ENCODE data around the gene TRIM32.
"Not testable (repeated sequence)": the region's sequence is repeated elsewhere in the genome, so short reads cannot be mapped to it uniquely, and the experiment has no call there.

The TRIM32 gene

GRCh38 chr9:116683535-116683934 is 3.6 kb upstream of the TRIM32 start:
- Histone ChIP-seq H3K9ac (ENCODE audit: low read length in 2 of 2) (no peak overlapping the region), H3K4me3 (ENCODE audit: low read length in 2 of 2) (no peak overlapping the region), H3K9me3 (ENCODE audit: control insufficient read depth in 2 of 2, low read length in 2 of 2) (no peaks in the 10 kb centered on the region), H3K36me3 (ENCODE audit: control insufficient read depth in 2 of 2, insufficient read depth in 2 of 2, low read length in 2 of 2) (no peaks in the 10 kb centered on the region), H3K27ac (ENCODE audit: low read length) (no peak overlapping the region), H3K27me3 (ENCODE audit: control insufficient read depth in 1 of 2, insufficient read depth in 2 of 2, low read length in 2 of 2) (no peaks in the 10 kb centered on the region), H3K4me1 (ENCODE audit: control insufficient read depth, insufficient read depth, low read length) (peaks cover 17% of the 10 kb centered on the region)

- H3K4me1 ChIP-seq (ENCODE audit: control insufficient read depth, insufficient read depth, low read length): peaks cover 20% of the 10 kb centered on the region
- no peaks in the 10 kb centered on the region for H3K9me3 ChIP-seq (ENCODE audit: control insufficient read depth in 2 of 2, low read length in 2 of 2)
- no peaks in the 10 kb centered on the region for H3K27me3 ChIP-seq (ENCODE audit: control insufficient read depth in 1 of 2, insufficient read depth in 2 of 2, low read length in 2 of 2)
- H3K36me3 ChIP-seq (ENCODE audit: control insufficient read depth in 2 of 2, insufficient read depth in 2 of 2, low read length in 2 of 2): no peaks in the 10 kb centered on the region
- no peak overlapping the region for H3K9ac ChIP-seq (ENCODE audit: low read length in 2 of 2)
- no peak overlapping the region for H3K27ac ChIP-seq (ENCODE audit: low read length)
- no peak overlapping the region for H3K4me3 ChIP-seq (ENCODE audit: low read length in 2 of 2)
These were observed 1.9 kb upstream of the TRIM32 start for GRCh38 chr9:116685166-116685565.

- H3K27me3 ChIP-seq (ENCODE audit: control insufficient read depth in 1 of 2, insufficient read depth in 2 of 2, low read length in 2 of 2): no peaks in the 10 kb centered on the region
- no peaks in the 10 kb centered on the region for H3K36me3 ChIP-seq (ENCODE audit: control insufficient read depth in 2 of 2, insufficient read depth in 2 of 2, low read length in 2 of 2)
- H3K4me1 ChIP-seq (ENCODE audit: control insufficient read depth, insufficient read depth, low read length): peaks cover 20% of the 10 kb centered on the region
- no peaks in the 10 kb centered on the region for H3K9me3 ChIP-seq (ENCODE audit: control insufficient read depth in 2 of 2, low read length in 2 of 2)
- no peak overlapping the region for H3K27ac ChIP-seq (ENCODE audit: low read length)
- peak overlapping the region; percentile 86 to 87 for H3K4me3 ChIP-seq (ENCODE audit: low read length in 2 of 2)
- H3K9ac ChIP-seq (ENCODE audit: low read length in 2 of 2): peak overlapping the region; percentile 72 to 82
These were observed 970 bp upstream of the TRIM32 start for GRCh38 chr9:116686135-116686534.

GRCh38 chr9:116686693-116687073 is 422 bp upstream of the TRIM32 start:
- no peaks in the 10 kb centered on the region for H3K27me3 ChIP-seq (ENCODE audit: control insufficient read depth in 1 of 2, insufficient read depth in 2 of 2, low read length in 2 of 2)
- no peaks in the 10 kb centered on the region for H3K9me3 ChIP-seq (ENCODE audit: control insufficient read depth in 2 of 2, low read length in 2 of 2)
- peaks cover 20% of the 10 kb centered on the region for H3K4me1 ChIP-seq (ENCODE audit: control insufficient read depth, insufficient read depth, low read length)
- no peak overlapping the region for H3K27ac ChIP-seq (ENCODE audit: low read length)
- H3K9ac ChIP-seq (ENCODE audit: low read length in 2 of 2): peak overlapping the region; percentile 72 to 82
- no peaks in the 10 kb centered on the region for H3K36me3 ChIP-seq (ENCODE audit: control insufficient read depth in 2 of 2, insufficient read depth in 2 of 2, low read length in 2 of 2)
- H3K4me3 ChIP-seq (ENCODE audit: low read length in 2 of 2): peak overlapping the region; percentile 86 to 87

DNA sequence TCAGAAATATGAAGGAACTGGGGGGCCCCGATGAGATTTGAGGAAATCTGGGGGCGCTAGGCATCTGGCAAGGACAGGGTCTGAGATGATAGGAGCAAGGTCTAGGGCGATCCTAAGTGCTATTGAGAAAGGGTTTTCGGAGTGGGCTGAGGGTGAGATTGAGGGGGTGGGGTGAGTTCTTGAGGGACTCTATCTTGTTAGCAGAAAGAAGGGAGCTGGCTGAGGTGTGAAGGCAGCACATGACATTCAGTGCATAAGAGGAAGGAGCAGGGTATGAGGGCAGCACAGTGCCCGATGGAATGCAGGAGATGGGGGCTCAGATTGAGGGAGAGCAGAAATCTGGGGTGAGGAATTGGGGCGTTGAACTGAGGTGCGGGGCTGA is 640 bp downstream of the TRIM32 start:
- H3K4me3 ChIP-seq (ENCODE audit: low read length in 2 of 2): peak overlapping the region; percentile 86 to 87
- H3K4me1 ChIP-seq (ENCODE audit: control insufficient read depth, insufficient read depth, low read length): peaks cover 20% of the 10 kb centered on the region
- peak overlapping the region; percentile 72 to 75 for H3K9ac ChIP-seq (ENCODE audit: low read length in 2 of 2)
- no peaks in the 10 kb centered on the region for H3K9me3 ChIP-seq (ENCODE audit: control insufficient read depth in 2 of 2, low read length in 2 of 2)
- H3K27me3 ChIP-seq (ENCODE audit: control insufficient read depth in 1 of 2, insufficient read depth in 2 of 2, low read length in 2 of 2): no peaks in the 10 kb centered on the region
- H3K36me3 ChIP-seq (ENCODE audit: control insufficient read depth in 2 of 2, insufficient read depth in 2 of 2, low read length in 2 of 2): no peaks in the 10 kb centered on the region
- no peak overlapping the region for H3K27ac ChIP-seq (ENCODE audit: low read length)

- Histone ChIP-seq H3K4me1 (ENCODE audit: control insufficient read depth, insufficient read depth, low read length) (peaks cover 20% of the 10 kb centered on the region), H3K36me3 (ENCODE audit: control insufficient read depth in 2 of 2, insufficient read depth in 2 of 2, low read length in 2 of 2) (no peaks in the 10 kb centered on the region), H3K9ac (ENCODE audit: low read length in 2 of 2) (no peak overlapping the region), H3K4me3 (ENCODE audit: low read length in 2 of 2) (peak overlapping the region in 1 of 2 donors; percentile 87), H3K9me3 (ENCODE audit: control insufficient read depth in 2 of 2, low read length in 2 of 2) (no peaks in the 10 kb centered on the region), H3K27ac (ENCODE audit: low read length) (no peak overlapping the region), H3K27me3 (ENCODE audit: control insufficient read depth in 1 of 2, insufficient read depth in 2 of 2, low read length in 2 of 2) (no peaks in the 10 kb centered on the region)
These were observed 1.8 kb downstream of the TRIM32 start for GRCh38 chr9:116688806-116689485.

DNA sequence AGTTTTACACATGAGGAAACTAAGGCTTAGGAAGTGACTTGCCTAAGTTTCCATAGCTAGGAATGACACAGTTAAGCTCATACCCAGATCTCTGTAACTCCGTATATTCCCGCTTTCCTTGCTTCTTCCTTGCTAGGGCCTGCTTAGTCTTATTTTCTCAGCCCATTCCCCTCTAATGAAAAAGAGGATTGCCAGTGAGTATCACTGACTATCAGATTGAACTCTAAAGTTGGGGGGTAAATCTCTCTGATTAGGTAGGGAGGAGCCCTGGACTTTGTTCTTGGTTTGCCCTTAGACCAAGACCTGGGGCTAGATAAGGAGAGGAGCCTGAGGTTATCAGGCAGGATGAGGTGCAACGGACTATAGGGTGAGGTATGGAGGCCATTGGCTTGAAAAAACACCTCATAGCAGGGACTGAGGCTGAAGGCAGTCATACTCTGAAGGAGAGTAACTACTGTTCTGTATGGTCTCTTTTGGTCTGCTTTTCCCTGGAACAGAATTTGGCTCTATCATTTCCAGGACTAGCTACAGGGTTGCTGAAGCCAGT is 2.5 kb downstream of the TRIM32 start:
- no peak overlapping the region for H3K27ac ChIP-seq (ENCODE audit: low read length)
- peaks cover 20% of the 10 kb centered on the region for H3K4me1 ChIP-seq (ENCODE audit: control insufficient read depth, insufficient read depth, low read length)
- no peak overlapping the region for H3K4me3 ChIP-seq (ENCODE audit: low read length in 2 of 2)
- H3K9ac ChIP-seq (ENCODE audit: low read length in 2 of 2): no peak overlapping the region
- H3K9me3 ChIP-seq (ENCODE audit: control insufficient read depth in 2 of 2, low read length in 2 of 2): no peaks in the 10 kb centered on the region
- no peaks in the 10 kb centered on the region for H3K36me3 ChIP-seq (ENCODE audit: control insufficient read depth in 2 of 2, insufficient read depth in 2 of 2, low read length in 2 of 2)
- H3K27me3 ChIP-seq (ENCODE audit: control insufficient read depth in 1 of 2, insufficient read depth in 2 of 2, low read length in 2 of 2): no peaks in the 10 kb centered on the region

GRCh38 chr9:116690805-116691204 is 3.7 kb downstream of the TRIM32 start:
- peaks cover 20% of the 10 kb centered on the region for H3K4me1 ChIP-seq (ENCODE audit: control insufficient read depth, insufficient read depth, low read length)
- H3K27ac ChIP-seq (ENCODE audit: low read length); H3K36me3 ChIP-seq (ENCODE audit: control insufficient read depth in 2 of 2, insufficient read depth in 2 of 2, low read length in 2 of 2): not testable (repeated sequence)

GRCh38 chr9:116691607-116692006 is 4.5 kb downstream of the TRIM32 start:
- no peaks in the 10 kb centered on the region for H3K27me3 ChIP-seq (ENCODE audit: control insufficient read depth in 1 of 2, insufficient read depth in 2 of 2, low read length in 2 of 2)
- no peak overlapping the region for H3K9ac ChIP-seq (ENCODE audit: low read length in 2 of 2)
- H3K4me1 ChIP-seq (ENCODE audit: control insufficient read depth, insufficient read depth, low read length): peaks cover 13% of the 10 kb centered on the region
- H3K4me3 ChIP-seq (ENCODE audit: low read length in 2 of 2): no peak overlapping the region
- no peak overlapping the region for H3K27ac ChIP-seq (ENCODE audit: low read length)
- H3K36me3 ChIP-seq (ENCODE audit: control insufficient read depth in 2 of 2, insufficient read depth in 2 of 2, low read length in 2 of 2): no peaks in the 10 kb centered on the region
- no peaks in the 10 kb centered on the region for H3K9me3 ChIP-seq (ENCODE audit: control insufficient read depth in 2 of 2, low read length in 2 of 2)

More at GRCh38 chr9:116690805-116691204, 3.7 kb downstream of the TRIM32 start:
- H3K9me3 ChIP-seq (ENCODE audit: control insufficient read depth in 2 of 2, low read length in 2 of 2); H3K4me3 ChIP-seq (ENCODE audit: low read length in 2 of 2); H3K9ac ChIP-seq (ENCODE audit: low read length in 2 of 2); H3K27me3 ChIP-seq (ENCODE audit: control insufficient read depth in 1 of 2, insufficient read depth in 2 of 2, low read length in 2 of 2): not testable (repeated sequence)

- peaks cover 1 to 3% of the 10 kb centered on the region in 2 donors for H3K36me3 ChIP-seq (ENCODE audit: control insufficient read depth in 2 of 2, insufficient read depth in 2 of 2, low read length in 2 of 2)
- no peak overlapping the region for H3K9ac ChIP-seq (ENCODE audit: low read length in 2 of 2)
- H3K27ac ChIP-seq (ENCODE audit: low read length): no peak overlapping the region
- no peaks in the 10 kb centered on the region for H3K27me3 ChIP-seq (ENCODE audit: control insufficient read depth in 1 of 2, insufficient read depth in 2 of 2, low read length in 2 of 2)
- peaks cover 9% of the 10 kb centered on the region for H3K4me1 ChIP-seq (ENCODE audit: control insufficient read depth, insufficient read depth, low read length)
- H3K9me3 ChIP-seq (ENCODE audit: control insufficient read depth in 2 of 2, low read length in 2 of 2): no peaks in the 10 kb centered on the region
- no peak overlapping the region for H3K4me3 ChIP-seq (ENCODE audit: low read length in 2 of 2)
These were observed 5.5 kb downstream of the TRIM32 start for GRCh38 chr9:116692616-116693015.

DNA sequence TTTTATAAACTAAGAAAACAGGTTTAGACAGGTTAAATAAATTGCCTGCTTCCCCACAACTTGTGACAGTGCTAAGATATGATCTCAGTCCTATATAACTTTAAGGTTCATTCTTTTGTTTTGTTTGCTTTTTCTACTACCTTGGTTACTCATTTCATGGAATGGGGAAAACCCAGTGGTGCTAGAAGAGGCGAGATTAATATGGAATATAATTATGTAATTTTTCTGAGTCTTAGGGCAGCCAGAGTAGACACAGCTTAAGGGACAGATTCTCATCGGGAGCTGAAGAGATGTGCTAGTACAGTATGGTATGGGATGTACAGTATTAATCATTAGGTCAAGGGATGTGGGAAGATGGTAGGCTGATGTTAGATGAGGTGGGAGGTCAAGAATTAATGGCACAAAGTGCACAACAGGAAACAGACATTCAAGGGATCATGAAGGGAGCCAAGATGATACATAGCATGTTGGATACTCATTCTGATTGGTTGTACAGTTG is 6.2 kb downstream of the TRIM32 start:
- H3K4me3 ChIP-seq (ENCODE audit: low read length in 2 of 2): peak overlapping the region in 1 of 2 donors; percentile 3
- H3K27ac ChIP-seq (ENCODE audit: low read length): no peak overlapping the region
- H3K9ac ChIP-seq (ENCODE audit: low read length in 2 of 2): no peak overlapping the region
- H3K36me3 ChIP-seq (ENCODE audit: control insufficient read depth in 2 of 2, insufficient read depth in 2 of 2, low read length in 2 of 2): peaks cover 8 to 9% of the 10 kb centered on the region in 2 donors
- no peaks in the 10 kb centered on the region for H3K27me3 ChIP-seq (ENCODE audit: control insufficient read depth in 1 of 2, insufficient read depth in 2 of 2, low read length in 2 of 2)
- H3K4me1 ChIP-seq (ENCODE audit: control insufficient read depth, insufficient read depth, low read length): peaks cover 3% of the 10 kb centered on the region
- H3K9me3 ChIP-seq (ENCODE audit: control insufficient read depth in 2 of 2, low read length in 2 of 2): no peaks in the 10 kb centered on the region

Measured in stomach smooth muscle (tissue), 2 donors.